Neural cell (in vitro differentiated cells): Measurements from ENCODE around the gene DALRD3. TPM values are rescaled to one million over a fixed set of nuclear protein-coding genes. Genes with fewer than 3 reads are reported as not detected.

Experiments
- H2AFZ ChIP-seq: fragments of 200-600, 300-800 bp; sonication (generic), shearing (Covaris generic); 2 replicates; pipeline ENCODE4 v1.6.0; 2014; ENCODE audit warnings: low read depth, mild to moderate bottlenecking, antibody characterized with exemption, low read length, moderate library complexity
- H3F3A ChIP-seq: fragments of 200-600 bp; shearing (Covaris generic); 2 replicates; pipeline ENCODE4 v1.6.1; 2016; ENCODE audit warnings: mild to moderate bottlenecking, moderate library complexity, mixed read lengths, antibody characterized with exemption, low read length; ENCODE audit not compliant: insufficient read depth, poor library complexity, severe bottlenecking
- H3K27ac ChIP-seq: fragments of 200-600, 300-800 bp; sonication (generic), shearing (Covaris generic); 2 replicates; pipeline ENCODE4 v1.5.1; 2014; ENCODE audit warnings: mild to moderate bottlenecking, low read length, moderate library complexity
- H3K27me3 ChIP-seq: fragments of 300-800, 200-600 bp; sonication (generic), shearing (Covaris generic); 2 replicates; pipeline ENCODE4 v1.6.0; 2014; ENCODE audit warnings: mild to moderate bottlenecking, low read depth, low read length, moderate library complexity; ENCODE audit not compliant: insufficient read depth
- H3K36me3 ChIP-seq: fragments of 300-800, 200-600 bp; sonication (generic), shearing (Covaris generic); 2 replicates; pipeline ENCODE4 v1.5.1; 2014; ENCODE audit warnings: mild to moderate bottlenecking, antibody characterized with exemption, low read length, moderate library complexity; ENCODE audit not compliant: insufficient read depth
- H3K4me2 ChIP-seq: fragments of 300-800, 200-600 bp; sonication (generic), shearing (Covaris generic); 2 replicates; pipeline ENCODE4 v1.6.0; 2014; ENCODE audit warnings: mild to moderate bottlenecking, low read length
- H3K4me3 ChIP-seq: fragments of 300-800, 200-600 bp; sonication (generic), shearing (Covaris generic); 2 replicates; pipeline ENCODE4 v1.5.1; 2014; ENCODE audit warnings: mild to moderate bottlenecking, low read length, moderate library complexity
- H3K79me2 ChIP-seq: fragments of 200-600 bp; shearing (Covaris generic); replicated peaks from 2 replicates; pipeline ENCODE4 v1.6.0; 2014; ENCODE audit warnings: mild to moderate bottlenecking, low read length, moderate library complexity; ENCODE audit not compliant: insufficient read depth
- H3K9ac ChIP-seq: fragments of 300-800, 200-600 bp; sonication (generic), shearing (Covaris generic); 2 replicates; pipeline ENCODE4 v1.6.1; 2016; ENCODE audit warnings: mild to moderate bottlenecking, low read length, mixed read lengths
- H3K9me2 ChIP-seq: fragments of 200-600 bp; shearing (Covaris generic); 2 replicates; pipeline ENCODE4 v1.6.1; 2016; ENCODE audit warnings: mild to moderate bottlenecking, low read length, mixed read lengths; ENCODE audit not compliant: insufficient read depth
- H3K9me3 ChIP-seq: fragments of 200-600, 300-800 bp; sonication (generic), shearing (Covaris generic); 2 replicates; pipeline ENCODE4 v1.6.1; 2016; ENCODE audit warnings: mild to moderate bottlenecking, mixed run types, low read length, moderate library complexity, mixed read lengths
- H4K20me1 ChIP-seq: fragments of 200-600 bp; shearing (Covaris generic); 2 replicates; pipeline ENCODE4 v1.6.1; 2016; ENCODE audit warnings: mild to moderate bottlenecking, mixed run types; ENCODE audit not compliant: insufficient read depth
- EP300 ChIP-seq: fragments of 450-650 bp; conservative IDR thresholded peaks from 2 replicates; pipeline ENCODE4 v1.6.1; 2014; ENCODE audit warnings: antibody characterized with exemption, mild to moderate bottlenecking, moderate library complexity; ENCODE audit not compliant: poor library complexity, severe bottlenecking
- EZH2 ChIP-seq: fragments of 200-600, 300-800 bp; shearing (Covaris generic), sonication (generic); IDR thresholded peaks from 2 replicates; pipeline ENCODE4 v1.6.1; 2014; ENCODE audit warnings: antibody characterized with exemption, low read length, borderline replicate concordance, mild to moderate bottlenecking; ENCODE audit not compliant: insufficient read depth, poor library complexity, severe bottlenecking
- MXI1 ChIP-seq: fragments of 450-650 bp; conservative IDR thresholded peaks from 2 replicates; pipeline ENCODE4 v1.6.1; 2014; ENCODE audit warnings: antibody characterized with exemption, mild to moderate bottlenecking; ENCODE audit not compliant: poor library complexity, severe bottlenecking
- POLR2AphosphoS5 ChIP-seq: IDR thresholded peaks from 2 replicates; pipeline ENCODE4 v1.6.1; 2012
- RAD21 ChIP-seq: fragments of 450-650 bp; conservative IDR thresholded peaks from 2 replicates; pipeline ENCODE4 v1.6.1; 2014; ENCODE audit warnings: antibody characterized with exemption, mild to moderate bottlenecking, moderate library complexity
- SMC3 ChIP-seq: fragments of 450-650 bp; conservative IDR thresholded peaks from 2 replicates; pipeline ENCODE4 v1.6.1; 2014; ENCODE audit warnings: antibody characterized with exemption, mild to moderate bottlenecking, moderate library complexity; ENCODE audit not compliant: poor library complexity
- TAF1 ChIP-seq: IDR thresholded peaks from 2 replicates; pipeline ENCODE4 v1.6.1; 2012; ENCODE audit warnings: low read depth
- polyA plus RNA-seq: library from polyadenylated mRNA; depleted of rRNA; stranded (reverse); fragments of >200 nt; gene quantifications from 2 replicates; pipeline ENCODE4 v1.2.3, GENCODE V29; 2014
- TF ChIP-seq, protein P1 (sequence below): IDR thresholded peaks from 2 replicates; pipeline ENCODE4 v1.6.1; 2012; ENCODE audit warnings: borderline replicate concordance
- TF ChIP-seq, protein P2 (sequence below): fragments of 450-650 bp; IDR thresholded peaks from 2 replicates; pipeline ENCODE4 v1.5.1; 2014; ENCODE audit warnings: antibody characterized with exemption, mild to moderate bottlenecking, moderate library complexity; ENCODE audit not compliant: poor library complexity, severe bottlenecking

The DALRD3 gene
- polyA plus RNA-seq, 1 donor from 2014 or later, result 121 TPM

DNA sequence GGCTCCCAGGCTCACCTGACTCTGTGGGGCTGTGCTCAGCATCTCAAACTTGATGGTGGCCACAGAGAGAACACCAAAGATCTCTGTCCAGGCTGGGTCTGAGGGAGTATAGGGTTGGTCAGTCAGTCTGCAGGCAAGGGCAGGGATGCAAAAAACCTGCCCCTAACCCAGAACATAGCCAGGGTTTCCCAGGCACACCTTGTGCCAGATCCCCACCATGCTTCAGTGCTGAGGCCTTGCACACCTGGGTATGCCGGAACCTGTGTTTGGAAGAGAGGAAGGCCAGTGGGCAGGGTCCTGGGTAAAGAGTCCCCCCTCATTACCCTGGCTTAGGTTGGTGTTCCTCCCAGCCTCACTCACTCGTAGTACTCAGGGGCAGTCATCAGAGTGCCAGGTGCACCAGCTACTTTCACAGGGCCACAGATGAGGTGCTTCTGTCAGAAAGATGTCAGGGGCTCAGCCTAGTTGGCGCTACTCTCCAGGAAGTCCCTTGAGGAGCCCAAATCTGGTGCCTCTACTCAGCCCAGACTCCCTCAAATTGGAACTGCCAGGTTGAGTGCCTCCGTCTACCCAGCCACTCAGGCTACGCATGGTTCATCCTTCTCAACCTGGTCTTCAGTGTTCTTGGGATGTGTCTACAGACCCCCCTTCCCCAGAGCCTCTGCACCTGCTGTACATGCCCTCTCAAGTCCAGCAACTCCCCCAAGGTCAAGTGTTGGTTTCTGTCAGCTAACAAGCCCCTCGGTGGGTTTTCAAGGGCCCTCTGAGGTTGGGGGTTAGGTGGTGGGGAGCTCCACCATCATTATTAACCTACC lies 1.8 kb downstream of the DALRD3 start:
- Histone ChIP-seq H3K9ac (no peak overlapping the region), H3K4me3 (peak overlapping the region; percentile 98), H3K4me2 (no peak overlapping the region), H3K36me3 (no peaks in the 10 kb centered on the region), H3K79me2 (peaks cover 33% of the 10 kb centered on the region), H3K9me2 (no peaks in the 10 kb centered on the region), H3K9me3 (no peaks in the 10 kb centered on the region), H3F3A (no peaks in the 10 kb centered on the region), H3K27ac (no peak overlapping the region), H3K27me3 (no peaks in the 10 kb centered on the region), H4K20me1 (peaks cover 9% of the 10 kb centered on the region), H2AFZ (no peak overlapping the region)
- TF ChIP-seq, protein P1, sequence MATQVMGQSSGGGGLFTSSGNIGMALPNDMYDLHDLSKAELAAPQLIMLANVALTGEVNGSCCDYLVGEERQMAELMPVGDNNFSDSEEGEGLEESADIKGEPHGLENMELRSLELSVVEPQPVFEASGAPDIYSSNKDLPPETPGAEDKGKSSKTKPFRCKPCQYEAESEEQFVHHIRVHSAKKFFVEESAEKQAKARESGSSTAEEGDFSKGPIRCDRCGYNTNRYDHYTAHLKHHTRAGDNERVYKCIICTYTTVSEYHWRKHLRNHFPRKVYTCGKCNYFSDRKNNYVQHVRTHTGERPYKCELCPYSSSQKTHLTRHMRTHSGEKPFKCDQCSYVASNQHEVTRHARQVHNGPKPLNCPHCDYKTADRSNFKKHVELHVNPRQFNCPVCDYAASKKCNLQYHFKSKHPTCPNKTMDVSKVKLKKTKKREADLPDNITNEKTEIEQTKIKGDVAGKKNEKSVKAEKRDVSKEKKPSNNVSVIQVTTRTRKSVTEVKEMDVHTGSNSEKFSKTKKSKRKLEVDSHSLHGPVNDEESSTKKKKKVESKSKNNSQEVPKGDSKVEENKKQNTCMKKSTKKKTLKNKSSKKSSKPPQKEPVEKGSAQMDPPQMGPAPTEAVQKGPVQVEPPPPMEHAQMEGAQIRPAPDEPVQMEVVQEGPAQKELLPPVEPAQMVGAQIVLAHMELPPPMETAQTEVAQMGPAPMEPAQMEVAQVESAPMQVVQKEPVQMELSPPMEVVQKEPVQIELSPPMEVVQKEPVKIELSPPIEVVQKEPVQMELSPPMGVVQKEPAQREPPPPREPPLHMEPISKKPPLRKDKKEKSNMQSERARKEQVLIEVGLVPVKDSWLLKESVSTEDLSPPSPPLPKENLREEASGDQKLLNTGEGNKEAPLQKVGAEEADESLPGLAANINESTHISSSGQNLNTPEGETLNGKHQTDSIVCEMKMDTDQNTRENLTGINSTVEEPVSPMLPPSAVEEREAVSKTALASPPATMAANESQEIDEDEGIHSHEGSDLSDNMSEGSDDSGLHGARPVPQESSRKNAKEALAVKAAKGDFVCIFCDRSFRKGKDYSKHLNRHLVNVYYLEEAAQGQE, result no peak
- TF ChIP-seq POLR2AphosphoS5 (no peak), TAF1 (no peak), RAD21 (no peak), SMC3 (no peak), EP300 (no peak), EZH2 (no peak), MXI1 (no peak)
- TF ChIP-seq, protein P2, sequence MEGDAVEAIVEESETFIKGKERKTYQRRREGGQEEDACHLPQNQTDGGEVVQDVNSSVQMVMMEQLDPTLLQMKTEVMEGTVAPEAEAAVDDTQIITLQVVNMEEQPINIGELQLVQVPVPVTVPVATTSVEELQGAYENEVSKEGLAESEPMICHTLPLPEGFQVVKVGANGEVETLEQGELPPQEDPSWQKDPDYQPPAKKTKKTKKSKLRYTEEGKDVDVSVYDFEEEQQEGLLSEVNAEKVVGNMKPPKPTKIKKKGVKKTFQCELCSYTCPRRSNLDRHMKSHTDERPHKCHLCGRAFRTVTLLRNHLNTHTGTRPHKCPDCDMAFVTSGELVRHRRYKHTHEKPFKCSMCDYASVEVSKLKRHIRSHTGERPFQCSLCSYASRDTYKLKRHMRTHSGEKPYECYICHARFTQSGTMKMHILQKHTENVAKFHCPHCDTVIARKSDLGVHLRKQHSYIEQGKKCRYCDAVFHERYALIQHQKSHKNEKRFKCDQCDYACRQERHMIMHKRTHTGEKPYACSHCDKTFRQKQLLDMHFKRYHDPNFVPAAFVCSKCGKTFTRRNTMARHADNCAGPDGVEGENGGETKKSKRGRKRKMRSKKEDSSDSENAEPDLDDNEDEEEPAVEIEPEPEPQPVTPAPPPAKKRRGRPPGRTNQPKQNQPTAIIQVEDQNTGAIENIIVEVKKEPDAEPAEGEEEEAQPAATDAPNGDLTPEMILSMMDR, result no peak

DNA sequence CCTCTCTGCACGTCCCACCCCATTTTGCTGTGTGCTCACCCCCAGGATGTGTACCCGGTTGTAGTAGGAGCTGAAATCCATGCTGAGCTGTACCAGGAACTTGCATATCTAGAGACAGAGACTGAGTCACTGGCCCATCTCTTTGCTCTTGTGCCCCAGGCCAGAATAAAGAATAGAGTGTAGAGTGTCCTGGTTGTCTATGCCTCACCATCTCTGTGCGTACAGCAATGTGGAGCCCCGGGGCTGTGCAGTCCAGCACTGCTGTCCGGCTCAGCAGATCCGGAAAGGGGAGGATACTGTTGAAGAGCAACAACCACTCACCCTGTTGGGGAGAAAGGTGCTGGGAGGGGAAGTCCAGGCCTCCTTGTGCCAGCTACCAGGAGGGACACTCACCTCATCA lies 2.6 kb downstream of the DALRD3 start:
- Histone ChIP-seq H3K4me2 (no peak overlapping the region), H3K27ac (no peak overlapping the region), H3K9ac (no peak overlapping the region), H3K27me3 (no peaks in the 10 kb centered on the region), H3K9me3 (no peaks in the 10 kb centered on the region), H2AFZ (no peak overlapping the region), H3K4me3 (no peak overlapping the region), H4K20me1 (peaks cover 9% of the 10 kb centered on the region), H3K9me2 (no peaks in the 10 kb centered on the region), H3K79me2 (peaks cover 41% of the 10 kb centered on the region), H3K36me3 (no peaks in the 10 kb centered on the region), H3F3A (no peaks in the 10 kb centered on the region)
- TF ChIP-seq SMC3, result no peak
- no peak for TF ChIP-seq POLR2AphosphoS5
- no peak for TF ChIP-seq TAF1
- no peak for TF ChIP-seq MXI1
- TF ChIP-seq, protein P1, result no peak
- TF ChIP-seq EZH2, result no peak
- TF ChIP-seq, protein P2, result no peak
- no peak for TF ChIP-seq EP300
- TF ChIP-seq RAD21, result no peak
